Hair follicle dermal papilla cell (primary cell): ENCODE results near the gene HDAC2. TPM values are rescaled to one million over a fixed set of nuclear protein-coding genes. Genes with fewer than 3 reads are reported as not detected.

Experiments
- total RNA-seq: library from RNA; depleted of rRNA; stranded (reverse); fragments of >200 nt; gene quantifications from 2 replicates; pipeline ENCODE4 v1.2.3, GENCODE V29; 2012

Gene HDAC2
- total RNA-seq, result 43.1 and 55.3 TPM in 2 replicates

DNA sequence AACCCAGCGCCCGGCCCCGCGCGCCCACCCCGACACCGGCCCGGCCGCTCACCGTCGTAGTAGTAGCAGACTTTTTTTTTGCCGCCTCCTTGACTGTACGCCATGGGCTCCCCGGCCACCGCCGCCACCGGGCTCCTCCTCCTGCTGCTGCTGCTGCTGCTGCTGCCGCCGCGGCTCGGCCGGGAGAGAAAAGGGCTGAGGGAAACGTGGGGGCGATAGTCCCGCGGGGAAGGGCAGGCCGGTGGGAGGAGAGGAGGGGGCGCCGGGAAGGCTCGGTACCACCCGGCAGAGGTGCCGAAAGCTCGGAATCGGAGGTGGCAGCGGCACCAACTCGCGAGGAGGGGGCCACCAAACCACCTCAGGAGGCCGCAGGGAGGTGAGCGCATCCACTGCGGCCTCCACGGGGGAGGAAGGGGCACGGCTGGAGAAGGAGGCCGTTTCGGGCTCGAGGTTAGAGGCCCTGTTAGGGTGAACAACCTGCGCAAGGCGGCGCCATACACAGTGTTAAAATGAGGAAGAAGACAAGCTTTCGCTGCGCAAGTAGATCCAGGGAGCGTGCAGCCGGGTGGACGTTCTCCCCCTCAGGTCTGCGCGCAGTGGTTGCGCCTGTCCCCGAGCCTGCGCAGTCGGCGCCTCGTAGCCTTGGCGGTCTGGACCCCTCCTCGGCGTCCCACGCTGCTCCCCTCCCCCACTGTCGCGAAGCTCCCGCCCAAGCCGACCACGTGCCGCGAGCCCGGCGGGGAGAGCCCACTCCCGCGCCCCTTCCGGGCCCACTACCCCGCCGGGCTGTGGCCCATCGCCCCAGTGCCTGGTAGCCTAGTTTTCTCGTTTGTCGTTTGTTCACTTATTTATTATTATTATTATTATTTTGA, at the start of gene HDAC2:
Gene HDAC2 (minus strand): TSS at position 344 of the 872 bp plus-strand sequence. CDS start 240 bp downstream, at position 104.

Other genes with a start within 250 kb of the HDAC2 start
- 342 and 387 TPM in 2 replicates for gene MARCKS, start 113.8 kb downstream of the HDAC2 start, total RNA-seq